GM23338 (cell line): Measurements from ENCODE around the gene NDEL1. TPM values are rescaled to one million over a fixed set of nuclear protein-coding genes. Genes with fewer than 3 reads are reported as not detected.
"Not testable (repeated sequence)": the region's sequence is repeated elsewhere in the genome, so short reads cannot be mapped to it uniquely, and the experiment has no call there.

Experiments
- ATAC-seq: fragments of 200-7000 bp; cut with Tn5 transposase; 3 replicates; pipeline ENCODE4 v1.9.1; 2020
- DNase-seq: peaks from one replicate; pipeline ENCODE4 v3.0.0-alpha.2; 2015; ENCODE audit warnings: low spot score
- H2AFZ ChIP-seq: fragments of 200-600 bp; sonication (generic); 2 replicates; pipeline ENCODE4 v1.8.0; 2016; ENCODE audit warnings: antibody characterized with exemption, mild to moderate bottlenecking, moderate library complexity
- H3F3A ChIP-seq: fragments of 200-600 bp; sonication (generic); replicated peaks from 2 replicates; pipeline ENCODE4 v1.8.0; 2017; ENCODE audit warnings: antibody characterized with exemption, mixed run types, low read depth
- H3K27ac ChIP-seq: fragments of 200-600 bp; sonication (generic); 2 replicates; pipeline ENCODE4 v1.6.1; 2016; ENCODE audit warnings: low read depth
- H3K27me3 ChIP-seq: fragments of 200-600 bp; sonication (generic); 2 replicates; pipeline ENCODE4 v1.8.0; 2016; ENCODE audit warnings: mild to moderate bottlenecking, mixed run types, moderate library complexity; ENCODE audit not compliant: insufficient read depth
- H3K36me3 ChIP-seq: fragments of 200-600 bp; sonication (generic); 2 replicates; pipeline ENCODE4 v1.8.0; 2016; ENCODE audit warnings: mild to moderate bottlenecking; ENCODE audit not compliant: insufficient read depth
- H3K4me1 ChIP-seq: fragments of 200-600 bp; sonication (generic); 2 replicates; pipeline ENCODE4 v1.8.0; 2016; ENCODE audit warnings: mild to moderate bottlenecking, moderate library complexity; ENCODE audit not compliant: insufficient read depth
- H3K4me2 ChIP-seq: fragments of 200-600 bp; sonication (generic); 2 replicates; pipeline ENCODE4 v1.7.1; 2017; ENCODE audit warnings: mixed run types
- H3K4me3 ChIP-seq: fragments of 200-600 bp; sonication (generic); 2 replicates; pipeline ENCODE4 v1.6.1; 2016; ENCODE audit warnings: mixed run types
- H3K79me2 ChIP-seq: fragments of 200-600 bp; sonication (generic); replicated peaks from 2 replicates; pipeline ENCODE4 v1.8.0; 2017; ENCODE audit warnings: mild to moderate bottlenecking; ENCODE audit not compliant: insufficient read depth
- H3K9me2 ChIP-seq: fragments of 200-600 bp; sonication (generic); 2 replicates; pipeline ENCODE4 v1.8.0; 2017; ENCODE audit not compliant: insufficient read depth
- H4K20me1 ChIP-seq: fragments of 200-600 bp; sonication (generic); replicated peaks from 2 replicates; pipeline ENCODE4 v1.8.0; 2017; ENCODE audit warnings: mild to moderate bottlenecking; ENCODE audit not compliant: insufficient read depth
- H3K27ac Mint-ChIP-seq: 2 replicates; pipeline ENCODE4 v1.8.0; 2020; ENCODE audit warnings: inconsistent platforms, mild to moderate bottlenecking, moderate library complexity, mixed read lengths
- H3K27me3 Mint-ChIP-seq: 3 replicates; pipeline ENCODE4 v1.8.0; 2022; ENCODE audit warnings: low read depth, mild to moderate bottlenecking, moderate library complexity, mixed read lengths, inconsistent platforms; ENCODE audit not compliant: insufficient read depth, poor library complexity
- H3K36me3 Mint-ChIP-seq: 3 replicates; pipeline ENCODE4 v1.8.0; 2021; ENCODE audit warnings: low read depth, mild to moderate bottlenecking, inconsistent platforms, moderate library complexity, mixed read lengths
- H3K4me1 Mint-ChIP-seq: 3 replicates; pipeline ENCODE4 v1.8.0; 2020; ENCODE audit warnings: mild to moderate bottlenecking, inconsistent platforms, mixed read lengths
- H3K4me3 Mint-ChIP-seq: 3 replicates; pipeline ENCODE4 v1.8.0; 2021; ENCODE audit warnings: moderate library complexity, mild to moderate bottlenecking, inconsistent platforms, mixed read lengths
- H3K9me3 Mint-ChIP-seq: 3 replicates; pipeline ENCODE4 v1.8.0; 2020; ENCODE audit warnings: moderate library complexity, mild to moderate bottlenecking, inconsistent platforms, mixed read lengths
- ETS1 ChIP-seq: IDR thresholded peaks from 2 replicates; pipeline ENCODE4 v1.6.1; 2016; ENCODE audit warnings: antibody characterized with exemption
- EZH2 ChIP-seq: fragments of 200-600 bp; sonication (generic); IDR thresholded peaks from one replicate; pipeline ENCODE4 v1.8.0; 2017; ENCODE audit warnings: antibody characterized with exemption, mild to moderate bottlenecking, low read depth; ENCODE audit not compliant: unreplicated experiment
- POLR2AphosphoS5 ChIP-seq: IDR thresholded peaks from 2 replicates; pipeline ENCODE4 v1.6.1; 2016; ENCODE audit warnings: antibody characterized with exemption, low read depth
- REST ChIP-seq: IDR thresholded peaks from one replicate; pipeline ENCODE4 v1.6.1; 2018; ENCODE audit warnings: antibody characterized with exemption; ENCODE audit not compliant: unreplicated experiment
- STAT1 ChIP-seq: IDR thresholded peaks from one replicate; pipeline ENCODE4 v1.6.1; 2016; ENCODE audit warnings: antibody characterized with exemption; ENCODE audit not compliant: unreplicated experiment
- ZNF114 ChIP-seq: fragments of 250-450 bp; sonication (Bioruptor Pico); IDR thresholded peaks from 2 replicates; pipeline ENCODE4 v1.5.0; 2020; ENCODE audit warnings: mild to moderate bottlenecking, moderate library complexity
- ZNF331 ChIP-seq: fragments of 250-450 bp; sonication (Bioruptor Pico); IDR thresholded peaks from 2 replicates; pipeline ENCODE4 v1.5.0; 2020; ENCODE audit warnings: low read depth, mild to moderate bottlenecking, moderate library complexity
- ZNF462 ChIP-seq: fragments of 250-450 bp; sonication (Bioruptor Pico); IDR thresholded peaks from 2 replicates; pipeline ENCODE4 v1.5.0; 2020; ENCODE audit warnings: mild to moderate bottlenecking, moderate library complexity
- polyA plus RNA-seq: library from polyadenylated mRNA; unstranded; fragments of >200 nt; fragmentation: Nextera tagmentation; extraction: Ambion mirVana; gene quantifications from 2 replicates; pipeline ENCODE4 v1.2.1, GENCODE V29; 2016
- total RNA-seq: library from RNA; depleted of rRNA; stranded (reverse); fragments of >200 nt; shearing (Covaris generic); gene quantifications from 2 replicates; pipeline ENCODE4 v1.2.3, GENCODE V29; 2014

The NDEL1 gene
- total and polyA plus RNA-seq, 2 experiments from 2014 or later = 21.2 to 26.0 TPM

GRCh38 chr17:8392674-8393469 is 42.8 kb upstream of the NDEL1 start (continued):
- no peak for TF ChIP-seq ZNF462 (CRISPR knock-in tag)

GRCh38 chr17:8393470-8394231 is 42.0 kb upstream of the NDEL1 start:
- Histone ChIP-seq H3F3A (no peaks in the 10 kb centered on the region; the same call in 1 of the 2 replicates), H3K4me3 (no peak overlapping the region), H3K27me3 (no peaks in the 10 kb centered on the region), H2AFZ (no peak overlapping the region), H4K20me1 (no peaks in the 10 kb centered on the region), H3K4me1 (0 out of 2 replicates have a peak, but pooled peaks cover 4% of the 10 kb centered on the region), H3K79me2 (no peaks in the 10 kb centered on the region), H3K9me2 (no peaks in the 10 kb centered on the region), H3K36me3 (no peaks in the 10 kb centered on the region), H3K27ac (no peak overlapping the region), H3K4me2 (no peak overlapping the region)
- Mint-ChIP-seq H3K36me3 (no peaks in the 10 kb centered on the region), H3K4me3 (no peak overlapping the region), H3K27ac (no peak overlapping the region), H3K9me3 (no peaks in the 10 kb centered on the region), H3K4me1 (no peaks in the 10 kb centered on the region), H3K27me3 (no peaks in the 10 kb centered on the region)
- DNase-seq (no peak), ATAC-seq (no peak)
- TF ChIP-seq ETS1 (no peak), STAT1 (no peak), EZH2 (no peak), ZNF114 (CRISPR knock-in tag) (no peak), REST (no peak), POLR2AphosphoS5 (no peak), ZNF331 (CRISPR knock-in tag) (no peak)

GRCh38 chr17:8394497-8394896 is 41.2 kb upstream of the NDEL1 start:
- H3K79me2 ChIP-seq, H3K27ac Mint-ChIP-seq, H3K27me3 ChIP-seq, H3K4me3 Mint-ChIP-seq, H3K36me3 Mint-ChIP-seq, H3K27ac ChIP-seq, H3K27me3 Mint-ChIP-seq, H3K4me3 ChIP-seq, H3K36me3 ChIP-seq, H3K4me1 ChIP-seq, DNase-seq, H2AFZ ChIP-seq, H3K9me3 Mint-ChIP-seq, H3F3A ChIP-seq, ATAC-seq, H4K20me1 ChIP-seq, H3K9me2 ChIP-seq, H3K4me2 ChIP-seq, H3K4me1 Mint-ChIP-seq: not testable (repeated sequence)
